Naive thymus-derived CD4-positive, alpha-beta T cell (primary cell): ENCODE results near the gene CHRNB4. TPM values are rescaled to one million over a fixed set of nuclear protein-coding genes. Genes with fewer than 3 reads are reported as not detected.

Source experiments
- ATAC-seq: fragments of 150-1000 bp; cut with Tn5 transposase; 2 replicates; pipeline ENCODE4 v1.10.0; 2021; ENCODE audit warnings: mild to moderate bottlenecking, moderate library complexity
- CTCF ChIA-PET: fragments of 350-600 bp; sonication (Branson Sonifier 250); formaldehyde crosslinking; loops from one replicate; lab custom pipeline; 2021; ENCODE audit warnings: antibody characterized with exemption; lab: Charles Lee
- POLR2A ChIA-PET: fragments of 350-600 bp; sonication (Branson Sonifier 250); formaldehyde crosslinking; loops from one replicate; lab custom pipeline; 2021; ENCODE audit warnings: antibody characterized with exemption, inconsistent platforms; lab: Charles Lee
- DNase-seq, 9 donors: peaks; one replicate each; pipeline versions ENCODE4 v3.0.0 to v3.0.0-alpha.2; 2020 to 2022; ENCODE audit warnings: mixed read lengths in 1 of 9
- H3K27ac ChIP-seq: one replicate; pipeline ENCODE4 v1.7.0; 2013; ENCODE audit warnings: mild to moderate bottlenecking, low read depth, low read length, moderate library complexity
- H3K27me3 ChIP-seq, 2 donors: one replicate each; pipeline ENCODE4 v1.7.0; 2013; ENCODE audit warnings: low read length in 2 of 2, mild to moderate bottlenecking in 2 of 2, moderate library complexity in 2 of 2; ENCODE audit not compliant: control insufficient read depth in 2 of 2, insufficient read depth in 2 of 2
- H3K36me3 ChIP-seq, 3 experiments: 1 replicate in 2 of 3; 2 replicates in 1 of 3; pipeline ENCODE4 v1.7.0; 2013; ENCODE audit warnings: low read length in 3 of 3, mild to moderate bottlenecking in 3 of 3, moderate library complexity in 1 of 3; ENCODE audit not compliant: insufficient read depth in 3 of 3, control insufficient read depth in 2 of 3
- H3K4me1 ChIP-seq, 2 donors: one replicate each; pipeline ENCODE4 v1.7.0; 2013; ENCODE audit warnings: low read length in 2 of 2, mild to moderate bottlenecking in 2 of 2, moderate library complexity in 1 of 2; ENCODE audit not compliant: control insufficient read depth in 2 of 2, insufficient read depth in 2 of 2
- H3K4me3 ChIP-seq: 2 replicates; pipeline ENCODE4 v1.7.0; 2013; ENCODE audit warnings: mild to moderate bottlenecking, low read length
- H3K9me3 ChIP-seq, 3 experiments: 1 replicate in 2 of 3; 2 replicates in 1 of 3; pipeline ENCODE4 v1.7.0; 2013; ENCODE audit warnings: low read length in 3 of 3; ENCODE audit not compliant: control insufficient read depth in 2 of 3
- H3K27ac Mint-ChIP-seq, 9 donors: one replicate each; pipeline ENCODE4 v1.8.0; 2020 to 2022; ENCODE audit warnings: mixed read lengths in 9 of 9, mild to moderate bottlenecking in 8 of 9, moderate library complexity in 5 of 9, inconsistent platforms in 2 of 9
- H3K27me3 Mint-ChIP-seq, 5 donors: one replicate each; pipeline ENCODE4 v1.8.0; 2021 to 2022; ENCODE audit warnings: mixed read lengths in 5 of 5, mild to moderate bottlenecking in 1 of 5
- H3K36me3 Mint-ChIP-seq, 5 donors: one replicate each; pipeline ENCODE4 v1.8.0; 2020 to 2022; ENCODE audit warnings: mixed read lengths in 5 of 5, mild to moderate bottlenecking in 3 of 5, inconsistent platforms in 1 of 5
- H3K4me1 Mint-ChIP-seq, 7 donors: one replicate each; pipeline ENCODE4 v1.8.0; 2020 to 2022; ENCODE audit warnings: mixed read lengths in 7 of 7, mild to moderate bottlenecking in 3 of 7, inconsistent platforms in 1 of 7
- H3K4me3 Mint-ChIP-seq, 10 donors: one replicate each; pipeline ENCODE4 v1.8.0; 2020 to 2022; ENCODE audit warnings: mild to moderate bottlenecking in 10 of 10, mixed read lengths in 10 of 10, moderate library complexity in 6 of 10, inconsistent platforms in 2 of 10
- H3K9me3 Mint-ChIP-seq, 11 donors: one replicate each; pipeline ENCODE4 v1.8.0; 2020 to 2022; ENCODE audit warnings: mixed read lengths in 11 of 11, mild to moderate bottlenecking in 4 of 11, inconsistent platforms in 1 of 11, moderate library complexity in 1 of 11
- intact Hi-C, 2 donors: fragments of 100-400 bp; cut with micrococcal nuclease; formaldehyde crosslinking; loops; one replicate each; pipeline ENCODE4 v1.15.1; 2023
- polyA plus RNA-seq, 2 donors: library from polyadenylated mRNA; unstranded; fragments of 300-500 nt; fragmentation: Illumina TruSeq; gene quantifications; one replicate each; pipeline ENCODE4 v1.2.3, GENCODE V29; 2021
- total RNA-seq, 6 experiments: library from RNA in 5 of 6; stranded (reverse) in 5 of 6; gene quantifications; 1 replicate in 5 of 6; 2 replicates in 1 of 6; pipeline ENCODE4 v1.2.3 and lab custom pipeline; 2021 to 2026

Gene CHRNB4
- total and polyA plus RNA-seq, 7 experiments from 2014 or later: not detected

DNA sequence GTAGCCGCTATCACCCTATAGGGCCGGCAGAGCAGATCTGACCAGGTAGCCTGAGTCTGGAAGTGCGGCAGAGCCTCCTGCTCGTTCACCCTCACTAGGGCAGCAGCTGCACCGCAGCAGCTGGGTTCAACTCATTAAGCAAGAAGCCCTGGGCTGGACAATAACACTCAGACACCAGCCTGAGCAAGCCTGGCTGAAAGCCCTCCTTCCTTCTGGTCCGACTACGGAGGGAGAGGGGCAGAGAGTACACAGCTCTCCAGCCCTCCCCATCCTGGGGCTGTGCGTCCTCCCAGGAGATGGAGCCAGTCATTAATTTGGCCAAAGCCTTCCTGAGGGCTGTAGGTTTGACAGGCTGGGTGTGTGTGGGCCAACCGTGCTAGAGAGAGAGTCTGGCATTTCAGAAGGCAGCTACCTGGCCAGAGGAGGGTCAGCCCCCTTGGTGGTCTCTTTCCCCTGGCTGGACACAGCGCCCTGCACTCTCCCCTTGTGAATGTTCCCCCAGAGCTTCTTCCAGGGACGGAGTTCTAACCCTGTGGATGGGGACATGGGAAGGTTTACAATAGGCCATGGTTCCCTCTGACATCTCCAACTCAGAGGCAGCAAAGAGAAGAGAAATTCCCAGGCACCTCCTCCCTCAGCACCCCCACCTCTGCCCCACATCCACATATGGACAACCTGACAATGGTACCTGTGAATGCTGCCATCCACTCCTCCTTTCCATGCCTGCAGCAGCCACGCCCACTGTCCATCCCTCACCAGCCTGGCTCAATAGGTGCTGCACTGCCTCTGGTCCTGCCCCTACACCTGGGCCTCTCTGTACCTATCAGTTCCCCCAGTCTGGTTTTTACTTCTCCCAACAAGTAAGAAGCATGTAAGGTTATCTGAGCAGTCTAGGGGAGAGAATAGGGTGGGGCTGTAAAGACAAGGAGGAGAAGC is 6.5 kb downstream of the CHRNB4 start:
- ATAC-seq (no peak), DNase-seq (no peak)
- H3K27me3 ChIP-seq: no peaks in the 10 kb centered on the region
- H3K27ac ChIP-seq: no peak overlapping the region
- intact Hi-C loops: no loop called here
- no peaks in the 10 kb centered on the region for H3K4me1 Mint-ChIP-seq
- no peak overlapping the region for H3K27ac Mint-ChIP-seq
- H3K9me3 Mint-ChIP-seq: peaks cover 0 to 16% (median 3%) of the 10 kb centered on the region in 11 donors
- H3K4me3 Mint-ChIP-seq: no peak overlapping the region
- CTCF ChIA-PET: no interaction called here
- H3K27me3 Mint-ChIP-seq: peaks cover 6 to 19% (median 8%) of the 10 kb centered on the region in 5 donors
- POLR2A ChIA-PET: no interaction called here
- no peaks in the 10 kb centered on the region for H3K9me3 ChIP-seq
- no peaks in the 10 kb centered on the region for H3K36me3 ChIP-seq
- H3K36me3 Mint-ChIP-seq: peaks cover 0 to 5% (median 0%) of the 10 kb centered on the region in 5 donors
- H3K4me1 ChIP-seq: no peaks in the 10 kb centered on the region
- no peak overlapping the region for H3K4me3 ChIP-seq

GRCh38 chr15:78633348-78633747 is 7.7 kb downstream of the CHRNB4 start:
- peaks cover 0 to 5% (median 0%) of the 10 kb centered on the region in 5 donors for H3K36me3 Mint-ChIP-seq
- no peak for DNase-seq
- no peak overlapping the region for H3K4me3 ChIP-seq
- no peak for ATAC-seq
- H3K4me1 ChIP-seq: no peaks in the 10 kb centered on the region
- H3K27me3 ChIP-seq: no peaks in the 10 kb centered on the region
- H3K27ac Mint-ChIP-seq: no peak overlapping the region
- no peak overlapping the region for H3K4me3 Mint-ChIP-seq
- ChIA-PET POLR2A (no interaction called here), CTCF (interaction anchor here (0.7 kb wide), 1 partner anchor 194 kb away, joined by 5 read pairs; no protein-coding TSS in a partner anchor)
- H3K27ac ChIP-seq: no peak overlapping the region
- H3K4me1 Mint-ChIP-seq: no peaks in the 10 kb centered on the region
- H3K36me3 ChIP-seq: no peaks in the 10 kb centered on the region
- no peaks in the 10 kb centered on the region for H3K9me3 ChIP-seq
- peaks cover 0 to 16% (median 3%) of the 10 kb centered on the region in 11 donors for H3K9me3 Mint-ChIP-seq
- H3K27me3 Mint-ChIP-seq: peaks cover 3 to 24% (median 11%) of the 10 kb centered on the region in 5 donors
- intact Hi-C loops: no loop called here

DNA sequence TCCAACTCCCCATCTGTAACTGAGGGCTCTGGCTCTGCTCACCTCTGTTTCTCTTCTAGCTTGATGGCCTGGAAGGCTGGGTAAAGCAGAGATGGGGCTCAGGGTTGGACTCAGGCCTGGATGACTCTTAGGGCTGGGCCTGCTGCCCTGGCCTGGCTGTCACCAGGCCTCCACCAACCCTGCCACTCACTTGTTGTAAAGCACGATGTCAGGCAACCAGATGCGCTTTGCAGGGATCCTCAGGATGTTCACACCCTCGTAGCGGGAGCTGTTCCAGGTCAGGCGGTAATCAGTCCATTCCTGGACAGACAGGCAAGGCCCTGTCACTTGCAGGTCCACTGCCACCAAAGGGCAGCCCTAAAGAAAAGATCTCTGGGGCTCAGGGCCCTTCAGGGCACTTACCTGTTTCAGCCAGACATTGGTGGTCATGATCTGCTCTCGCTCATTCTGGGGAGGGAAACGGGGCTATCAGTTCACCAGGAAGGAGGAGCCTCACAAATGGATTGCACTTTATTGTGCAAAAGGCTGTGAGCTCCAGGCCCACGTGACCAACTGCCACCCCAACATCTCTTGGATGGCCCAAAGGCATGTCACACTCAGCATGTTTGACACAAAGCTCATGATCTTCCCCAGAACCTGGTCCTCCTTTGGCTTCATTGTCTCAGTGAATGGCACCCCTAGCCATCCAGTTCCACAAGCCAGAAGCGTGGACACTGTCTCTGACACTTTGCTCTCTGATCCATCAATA is 9.9 kb downstream of the CHRNB4 start:
- no peaks in the 10 kb centered on the region for H3K27me3 ChIP-seq
- ChIA-PET CTCF (no interaction called here), POLR2A (no interaction called here)
- no peak overlapping the region for H3K27ac ChIP-seq
- Mint-ChIP-seq H3K9me3 (peaks cover 0 to 16% (median 3%) of the 10 kb centered on the region in 11 donors), H3K27ac (no peak overlapping the region), H3K4me3 (no peak overlapping the region), H3K27me3 (peaks cover 10 to 23% (median 19%) of the 10 kb centered on the region in 5 donors), H3K36me3 (peaks cover 0 to 5% (median 0%) of the 10 kb centered on the region in 5 donors), H3K4me1 (no peaks in the 10 kb centered on the region)
- no peaks in the 10 kb centered on the region for H3K4me1 ChIP-seq
- no peaks in the 10 kb centered on the region for H3K9me3 ChIP-seq
- no peak for ATAC-seq
- H3K36me3 ChIP-seq: no peaks in the 10 kb centered on the region
- intact Hi-C loops: no loop called here
- H3K4me3 ChIP-seq: no peak overlapping the region
- no peak for DNase-seq

GRCh38 chr15:78629716-78630065 is 11.3 kb downstream of the CHRNB4 start:
- ATAC-seq (no peak), DNase-seq (no peak)
- H3K36me3 Mint-ChIP-seq: peaks cover 0 to 5% (median 0%) of the 10 kb centered on the region in 5 donors
- H3K27ac ChIP-seq: no peak overlapping the region
- ChIA-PET CTCF (interaction anchor here (1.3 kb wide), 1 partner anchor 11 kb away, joined by 3 read pairs; no protein-coding TSS in a partner anchor), POLR2A (no interaction called here)
- no peaks in the 10 kb centered on the region for H3K9me3 ChIP-seq
- H3K4me3 Mint-ChIP-seq: no peak overlapping the region
- intact Hi-C loops: no loop called here
- H3K27me3 ChIP-seq: no peaks in the 10 kb centered on the region
- H3K27me3 Mint-ChIP-seq: peaks cover 10 to 23% (median 19%) of the 10 kb centered on the region in 5 donors
- no peaks in the 10 kb centered on the region for H3K36me3 ChIP-seq
- H3K4me1 Mint-ChIP-seq: no peaks in the 10 kb centered on the region
- peaks cover 0 to 16% (median 3%) of the 10 kb centered on the region in 11 donors for H3K9me3 Mint-ChIP-seq
- no peaks in the 10 kb centered on the region for H3K4me1 ChIP-seq
- no peak overlapping the region for H3K4me3 ChIP-seq
- no peak overlapping the region for H3K27ac Mint-ChIP-seq

DNA sequence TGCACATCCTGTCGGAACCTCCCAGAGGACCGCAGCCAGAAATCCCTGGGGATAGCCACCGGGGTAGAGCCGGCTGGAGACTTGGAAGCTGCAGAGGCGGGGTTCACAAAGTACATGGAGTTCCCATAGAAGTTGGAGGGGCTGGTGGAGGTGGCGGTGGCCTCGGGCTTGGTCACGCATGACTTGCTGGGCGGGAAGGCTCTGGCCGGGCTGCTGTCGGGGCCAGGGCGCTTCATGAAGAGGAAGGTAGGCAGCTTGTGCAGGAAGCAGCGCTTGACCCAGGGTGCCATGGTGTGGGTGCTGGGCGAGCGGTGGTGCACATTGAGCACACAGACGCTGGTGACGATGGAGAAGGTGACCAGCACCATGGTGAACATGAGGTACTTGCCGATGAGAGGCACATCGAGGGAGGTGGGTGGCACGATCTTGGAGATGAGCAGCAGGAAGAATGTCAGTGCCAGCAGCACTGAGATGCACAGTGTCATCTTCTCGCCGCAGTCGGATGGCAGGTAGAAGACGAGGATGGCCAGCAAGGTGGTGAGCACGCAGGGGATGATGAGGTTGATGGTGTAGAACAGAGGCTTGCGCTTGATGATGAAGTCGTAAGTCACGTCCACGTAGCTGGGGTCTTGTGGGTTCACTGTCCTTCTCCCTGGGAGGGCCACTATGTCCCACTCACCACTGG is 11.8 kb downstream of the CHRNB4 start:
- DNase-seq (no peak), ATAC-seq (no peak)
- Histone ChIP-seq H3K4me1 (no peaks in the 10 kb centered on the region), H3K9me3 (no peaks in the 10 kb centered on the region), H3K4me3 (no peak overlapping the region), H3K36me3 (no peaks in the 10 kb centered on the region), H3K27me3 (no peaks in the 10 kb centered on the region), H3K27ac (no peak overlapping the region)
- CTCF ChIA-PET: interaction anchor here (1.3 kb wide), 1 partner anchor 10 kb away, joined by 3 read pairs; no protein-coding TSS in a partner anchor
- Mint-ChIP-seq H3K36me3 (peaks cover 0 to 5% (median 0%) of the 10 kb centered on the region in 5 donors), H3K4me1 (no peaks in the 10 kb centered on the region), H3K4me3 (no peak overlapping the region), H3K27me3 (peaks cover 13 to 29% (median 19%) of the 10 kb centered on the region in 5 donors), H3K9me3 (peaks cover 0 to 16% (median 3%) of the 10 kb centered on the region in 11 donors), H3K27ac (no peak overlapping the region)
- POLR2A ChIA-PET: no interaction called here
- intact Hi-C loops: no loop called here

DNA sequence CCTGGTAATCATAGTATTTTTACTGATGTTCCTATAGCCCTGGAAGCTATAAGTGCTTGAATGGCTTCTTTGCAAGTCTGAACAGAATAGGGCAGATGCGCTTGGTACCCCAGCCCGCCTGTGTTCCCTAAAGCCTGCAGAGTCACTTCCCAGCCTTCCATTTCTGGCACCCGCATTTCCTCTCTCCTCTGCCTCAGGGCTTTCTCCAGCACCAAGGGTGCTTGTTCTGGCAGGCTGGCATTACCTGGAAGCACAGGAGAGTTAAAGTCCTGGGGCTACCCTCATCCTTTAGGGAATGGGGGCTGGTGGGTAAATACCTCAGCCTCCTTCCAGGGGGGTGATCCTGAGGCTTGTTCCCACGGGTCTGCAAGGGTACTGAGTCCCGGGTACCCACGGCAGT is 12.8 kb downstream of the CHRNB4 start:
- Mint-ChIP-seq H3K27ac (no peak overlapping the region), H3K4me1 (no peaks in the 10 kb centered on the region), H3K27me3 (peaks cover 17 to 36% (median 24%) of the 10 kb centered on the region in 5 donors), H3K9me3 (peaks cover 0 to 8% (median 0%) of the 10 kb centered on the region in 11 donors), H3K36me3 (peaks cover 0 to 3% (median 0%) of the 10 kb centered on the region in 5 donors), H3K4me3 (no peak overlapping the region)
- Histone ChIP-seq H3K36me3 (no peaks in the 10 kb centered on the region), H3K9me3 (no peaks in the 10 kb centered on the region), H3K4me3 (no peak overlapping the region), H3K27me3 (no peaks in the 10 kb centered on the region), H3K4me1 (no peaks in the 10 kb centered on the region), H3K27ac (no peak overlapping the region)
- DNase-seq (no peak), ATAC-seq (no peak)
- ChIA-PET POLR2A (no interaction called here), CTCF (no interaction called here)
- intact Hi-C loops: no loop called here
